KBM-7 (cell line): ENCODE measurements around the gene UBE2H.
"Not testable (repeated sequence)": the region's sequence is repeated elsewhere in the genome, so short reads cannot be mapped to it uniquely, and the experiment has no call there.

Experiments
- DNase-seq: peaks from one replicate; pipeline ENCODE4 v3.0.0-alpha.2; 2015
- in situ Hi-C: fragments of 300-500 bp; cut with MboI; formaldehyde crosslinking; loops from 2 replicates; pipeline ENCODE4 v1.14.3; 2020; ENCODE audit warnings: low sequenced_read_pairs, low pct_unique_long_range_greater_than_20kb, mixed read lengths

The UBE2H gene

DNA sequence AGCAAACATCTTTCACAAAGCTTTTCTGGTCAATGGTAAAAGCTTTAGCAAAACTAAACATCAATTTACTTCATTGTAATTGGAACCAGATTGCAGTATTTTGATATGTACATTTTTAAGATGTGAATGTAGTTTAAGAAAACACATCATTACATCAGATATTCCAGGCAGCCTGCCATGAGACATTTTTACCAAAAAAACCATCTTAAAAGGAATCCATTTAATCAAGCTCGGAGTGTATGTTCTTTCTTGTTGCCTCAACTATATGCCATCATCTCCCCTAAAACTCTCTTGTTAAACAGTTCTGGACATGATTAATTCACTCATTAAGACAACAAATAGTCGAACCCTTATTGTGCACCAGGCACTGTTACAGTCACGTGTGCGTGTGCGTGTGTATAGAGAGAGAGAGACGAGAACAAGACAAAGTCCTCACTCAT lies 97.5 kb downstream of the UBE2H start:
- no peak for DNase-seq
- in situ Hi-C loops = no loop called here

DNA sequence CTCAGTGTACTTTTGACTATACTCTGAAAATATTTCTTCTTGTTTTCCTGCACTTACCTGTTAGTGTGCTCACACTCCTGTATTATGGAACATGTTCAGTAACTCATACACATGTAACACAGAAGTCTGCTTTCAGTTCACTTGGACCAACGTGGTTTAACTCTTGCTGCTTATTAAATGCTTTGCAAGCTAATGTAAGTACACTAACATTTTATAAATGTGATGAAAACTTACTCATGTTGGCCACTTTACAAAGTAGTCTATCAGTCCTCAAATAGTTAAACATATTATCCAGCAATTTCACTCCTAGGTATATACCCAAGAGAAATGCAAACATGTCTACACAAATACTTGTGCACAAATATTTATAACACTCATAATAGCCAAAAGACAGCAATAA lies 98.4 kb downstream of the UBE2H start:
- in situ Hi-C loops = no loop called here
- DNase-seq = no peak

DNA sequence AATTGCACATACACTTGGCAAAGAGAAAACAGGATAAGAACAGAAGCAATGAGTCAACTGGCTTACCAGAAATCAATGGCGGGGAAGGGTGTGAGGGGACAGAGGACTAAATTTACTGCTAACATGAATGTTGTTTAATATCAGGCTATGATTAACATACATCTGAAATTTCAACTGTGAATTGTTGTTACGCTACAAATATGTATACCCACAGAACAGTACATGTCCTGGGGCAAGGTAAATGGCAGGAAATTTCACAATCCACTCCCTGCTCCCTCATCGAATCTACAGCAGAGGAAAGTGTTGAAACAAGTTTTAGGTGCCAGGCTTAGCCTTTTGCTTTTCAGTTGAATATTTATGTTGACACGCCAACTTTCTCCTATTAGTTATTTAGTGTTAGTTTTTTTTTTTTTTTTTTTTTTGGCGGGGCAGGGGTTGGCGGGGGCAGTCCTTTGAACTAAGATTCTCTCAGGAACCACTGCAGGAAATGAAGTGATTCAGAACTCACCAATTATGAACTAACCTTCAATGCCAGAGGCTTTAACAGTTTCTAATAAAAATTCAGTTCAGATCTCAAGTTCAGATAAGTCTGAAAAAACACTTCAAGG lies 99.0 kb downstream of the UBE2H start:
- in situ Hi-C loops = no loop called here
- DNase-seq = peak; percentile 41

DNA sequence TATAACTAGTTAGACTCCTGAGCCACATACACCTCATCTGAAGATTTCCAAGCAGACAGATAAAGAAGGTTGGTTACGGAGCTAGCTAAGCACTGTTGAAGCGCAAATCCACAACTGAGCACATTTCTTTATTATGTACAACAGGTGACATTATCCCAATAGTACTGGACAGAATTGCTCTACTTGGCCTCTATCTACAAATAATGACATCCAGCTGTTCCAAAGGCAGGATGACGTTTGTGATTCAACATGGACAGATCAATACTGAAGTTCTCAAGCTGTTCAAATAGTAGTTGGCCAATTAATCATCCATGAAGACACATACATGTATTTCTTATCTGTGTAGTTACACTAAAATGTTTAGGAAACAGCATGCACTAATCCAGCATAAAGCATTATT lies 101.0 kb downstream of the UBE2H start:
- no peak for DNase-seq
- in situ Hi-C loops = no loop called here

DNA sequence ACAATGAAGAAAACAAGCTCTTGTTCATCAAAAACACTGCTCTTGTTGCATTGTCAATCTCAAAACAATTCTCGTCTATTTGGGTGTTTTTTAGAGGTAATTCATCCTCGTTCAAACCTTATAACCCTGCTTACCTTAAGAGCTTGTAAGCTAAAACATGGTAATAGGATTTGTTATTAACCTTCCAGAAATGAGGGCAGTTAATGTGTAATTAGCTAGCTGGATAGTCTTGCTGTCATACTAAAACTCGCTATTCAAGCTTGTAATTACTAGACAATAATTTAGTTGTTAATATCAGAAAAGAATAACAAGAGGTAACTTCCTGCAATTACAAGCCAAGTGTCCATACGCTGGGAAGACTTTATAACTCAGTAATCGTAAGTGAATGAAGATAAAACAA lies 101.6 kb downstream of the UBE2H start:
- DNase-seq = no peak
- in situ Hi-C loops = no loop called here

DNA sequence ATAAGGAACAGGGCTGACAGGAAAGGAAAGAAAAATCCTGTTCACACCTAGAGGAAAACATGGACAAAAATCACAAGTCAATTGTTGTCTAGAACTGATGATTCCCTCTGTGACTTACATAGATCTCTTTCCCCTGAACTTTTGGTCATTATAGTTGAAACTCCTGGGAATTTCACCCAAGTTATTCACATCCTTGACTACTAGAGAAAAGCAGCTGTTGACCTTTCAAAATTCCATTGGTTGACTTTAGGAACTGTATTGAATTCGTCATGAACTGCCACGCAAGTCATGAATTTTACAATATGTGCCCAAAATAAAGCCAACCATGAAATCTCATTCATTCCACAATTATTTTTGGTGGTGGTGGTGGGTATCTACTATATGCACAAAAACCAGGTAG lies 104.3 kb downstream of the UBE2H start:
- in situ Hi-C loops = loop anchor here (25.0 kb wide), 1 partner anchor 164 kb away; no protein-coding TSS in a partner anchor
- no peak for DNase-seq

DNA sequence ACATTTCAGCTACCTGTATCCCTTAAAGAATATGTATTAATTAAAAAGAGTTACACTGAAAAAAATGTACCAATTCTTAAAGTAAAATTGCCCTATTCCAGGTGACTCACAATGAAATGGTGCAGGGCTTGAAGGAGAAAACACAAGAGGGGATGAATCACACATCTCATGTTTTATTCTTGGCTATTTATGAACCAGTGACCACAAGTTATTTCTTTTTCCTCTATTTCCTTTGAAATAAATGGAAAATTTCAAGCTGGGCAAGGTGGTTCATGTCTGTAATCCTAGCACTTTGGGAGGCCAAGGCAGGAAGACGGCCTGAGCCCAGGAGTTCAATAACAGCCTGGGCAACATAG lies 106.8 kb downstream of the UBE2H start:
- DNase-seq = no peak
- in situ Hi-C loops = loop anchor here (25.0 kb wide), 1 partner anchor 166 kb away; no protein-coding TSS in a partner anchor

DNA sequence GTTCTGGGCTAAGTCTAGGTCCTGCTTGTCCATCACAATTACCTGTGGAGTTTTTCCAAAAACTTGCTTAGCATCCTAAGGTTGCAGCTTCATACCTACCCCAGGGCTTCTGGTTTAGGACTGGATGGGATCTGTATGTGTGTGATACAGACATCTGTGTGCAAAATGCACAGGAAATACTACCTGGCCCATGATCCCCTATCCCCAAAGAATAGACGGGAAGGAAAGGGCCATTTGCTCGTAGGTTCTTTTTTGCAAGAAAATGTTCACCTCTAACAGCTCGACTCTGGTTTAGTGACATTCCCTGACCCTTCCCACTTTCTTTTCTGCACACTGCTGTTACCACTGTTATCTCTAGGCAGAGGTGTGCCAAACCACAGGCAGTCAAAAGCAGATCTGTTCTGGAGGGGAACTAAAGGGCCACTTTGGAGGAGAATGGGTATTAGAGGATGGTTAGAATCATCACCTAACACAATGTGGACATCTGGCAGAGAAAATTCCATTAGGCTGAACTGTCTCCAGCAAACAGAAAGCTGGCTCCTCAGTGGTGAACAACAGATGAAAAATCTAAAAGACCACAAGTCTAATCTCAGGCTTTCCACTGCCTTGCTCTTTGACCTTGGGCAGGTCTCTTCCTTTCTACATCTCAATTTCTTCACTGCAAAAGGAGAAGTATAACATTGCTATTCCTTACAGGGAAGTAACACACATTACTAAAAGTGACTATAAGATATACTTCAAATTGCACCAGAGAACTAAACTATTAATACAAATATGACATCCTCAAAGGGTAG lies 107.4 kb downstream of the UBE2H start:
- in situ Hi-C loops = loop anchor here (25.0 kb wide), 1 partner anchor 167 kb away; no protein-coding TSS in a partner anchor
- DNase-seq = peak; percentile 43

DNA sequence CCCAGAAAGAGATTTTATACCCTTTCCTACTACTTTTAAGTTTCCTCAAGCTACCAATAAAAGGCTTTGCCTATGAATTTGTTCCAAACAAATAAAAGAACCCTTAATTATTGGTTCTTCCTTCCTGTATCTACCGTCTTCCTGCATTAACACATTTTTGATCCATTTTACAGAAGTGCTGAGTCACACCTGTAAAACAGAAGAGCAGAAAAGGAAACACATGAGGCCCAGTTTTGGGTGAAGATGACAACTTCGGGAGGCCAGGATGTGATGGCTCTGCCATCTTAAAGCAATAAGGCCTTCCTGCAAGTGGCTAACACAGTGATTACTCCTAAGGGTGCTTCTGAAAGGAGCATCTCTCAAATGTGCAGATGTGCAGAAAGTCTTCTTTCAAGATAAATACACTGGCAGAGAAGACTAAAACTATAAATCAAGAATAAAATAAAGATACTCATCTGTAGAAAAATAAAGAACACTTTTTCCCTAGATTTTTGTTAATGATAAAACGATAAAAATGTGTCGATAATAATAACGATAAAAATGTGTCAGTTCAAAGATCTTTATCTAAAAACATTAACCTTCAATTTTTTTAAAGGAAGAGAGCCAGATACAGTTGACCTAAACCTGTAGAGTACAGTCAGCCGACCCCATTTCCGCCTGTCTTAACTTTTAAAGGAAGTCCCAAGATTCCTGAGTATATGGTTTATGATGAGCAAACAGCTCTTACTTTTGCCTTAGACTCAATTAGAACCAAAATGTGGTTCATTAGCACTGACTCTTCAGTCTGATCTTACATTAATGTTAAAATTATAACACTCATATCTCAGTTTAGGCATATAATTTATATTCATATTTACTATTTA lies 108.6 kb downstream of the UBE2H start:
- in situ Hi-C loops = loop anchor here (25.0 kb wide), 1 partner anchor 168 kb away; no protein-coding TSS in a partner anchor
- peak; percentile 61 for DNase-seq

DNA sequence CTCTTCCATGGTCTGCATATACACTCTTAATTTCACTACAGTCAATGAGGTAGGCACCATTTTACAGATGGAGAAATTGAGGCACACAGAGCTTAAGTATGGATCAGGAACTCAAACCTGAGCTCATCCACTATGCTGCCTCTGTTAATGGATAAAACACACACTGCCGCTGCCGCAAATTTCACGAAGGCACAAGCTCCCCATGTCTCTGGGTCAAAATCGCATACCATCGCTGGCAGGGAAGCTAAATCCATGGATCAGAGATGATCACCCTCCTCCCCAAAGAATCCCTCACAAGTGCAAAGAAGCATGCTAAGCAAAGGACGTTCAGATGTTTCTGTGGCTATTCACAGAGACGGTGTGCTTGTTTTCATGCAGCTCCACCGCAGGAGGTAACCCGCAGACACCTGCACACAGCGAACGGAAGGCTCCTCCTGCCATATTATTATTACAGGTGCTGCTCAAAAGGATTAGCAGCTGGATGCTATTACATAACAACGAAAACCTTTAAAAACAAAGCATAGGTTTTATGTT lies 109.3 kb downstream of the UBE2H start:
- in situ Hi-C loops = loop anchor here (25.0 kb wide), 1 partner anchor 169 kb away; no protein-coding TSS in a partner anchor
- no peak for DNase-seq

DNA sequence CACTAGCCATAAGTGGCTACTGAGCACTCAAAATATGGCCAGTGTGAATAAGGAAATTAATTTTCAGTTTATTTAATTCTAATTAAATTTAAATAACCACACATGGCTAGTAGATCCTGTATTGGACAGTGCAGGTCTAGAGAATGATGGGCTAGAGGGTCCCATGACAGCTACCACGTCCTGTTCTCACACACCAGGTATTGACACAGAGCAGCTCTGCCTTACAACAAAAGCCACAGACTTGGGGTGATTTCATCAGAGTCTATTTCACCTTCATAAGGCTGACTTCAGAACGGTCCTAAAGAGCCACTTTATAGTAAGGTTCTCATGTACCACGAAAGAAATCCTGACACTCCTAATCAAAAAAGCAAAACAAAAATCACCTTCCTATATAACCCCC lies 111.3 kb downstream of the UBE2H start:
- in situ Hi-C loops = loop anchor here (25.0 kb wide), 1 partner anchor 171 kb away; no protein-coding TSS in a partner anchor
- DNase-seq = no peak

DNA sequence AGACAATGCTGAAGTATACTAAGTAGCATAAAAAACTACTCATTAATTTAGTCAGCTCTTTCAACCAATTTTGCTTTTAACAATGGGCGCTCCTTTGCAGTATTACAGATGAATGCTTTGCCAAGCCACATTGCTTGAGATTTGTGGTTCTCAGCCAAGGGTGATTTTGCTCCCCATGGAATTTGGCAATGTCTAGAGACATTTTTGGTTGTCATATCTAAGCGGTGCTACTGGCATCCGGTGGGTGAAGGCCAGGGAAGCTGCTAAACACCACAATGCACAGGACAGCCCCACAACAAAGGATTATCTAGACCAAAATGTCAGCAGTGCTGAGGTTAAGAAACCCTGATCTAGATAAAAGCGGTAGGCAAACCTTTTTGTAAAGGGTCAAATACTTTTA lies 112.0 kb downstream of the UBE2H start:
- in situ Hi-C loops = loop anchor here (25.0 kb wide), 1 partner anchor 172 kb away; no protein-coding TSS in a partner anchor
- DNase-seq = no peak

DNA sequence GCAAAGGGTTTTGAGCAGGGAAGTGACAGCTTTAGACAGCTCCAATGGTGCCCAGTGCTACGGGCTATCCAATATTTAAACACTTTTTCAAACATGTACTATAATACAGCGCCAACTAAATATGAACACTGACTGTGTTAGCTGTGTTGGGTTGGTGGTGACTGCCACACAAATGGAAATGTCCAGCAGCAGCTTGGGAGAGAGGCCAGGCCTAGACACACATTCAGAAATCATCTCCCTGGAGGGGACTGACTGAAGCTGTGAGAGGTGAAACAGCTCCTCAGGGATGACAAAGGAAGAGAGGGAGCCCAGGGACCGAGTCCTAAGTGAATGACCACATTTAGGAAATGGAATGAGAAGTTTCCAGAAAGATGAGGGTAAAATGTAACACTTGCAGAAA lies 115.8 kb downstream of the UBE2H start:
- no peak for DNase-seq
- in situ Hi-C loops = loop anchor here (25.0 kb wide), 1 partner anchor 175 kb away; no protein-coding TSS in a partner anchor

DNA sequence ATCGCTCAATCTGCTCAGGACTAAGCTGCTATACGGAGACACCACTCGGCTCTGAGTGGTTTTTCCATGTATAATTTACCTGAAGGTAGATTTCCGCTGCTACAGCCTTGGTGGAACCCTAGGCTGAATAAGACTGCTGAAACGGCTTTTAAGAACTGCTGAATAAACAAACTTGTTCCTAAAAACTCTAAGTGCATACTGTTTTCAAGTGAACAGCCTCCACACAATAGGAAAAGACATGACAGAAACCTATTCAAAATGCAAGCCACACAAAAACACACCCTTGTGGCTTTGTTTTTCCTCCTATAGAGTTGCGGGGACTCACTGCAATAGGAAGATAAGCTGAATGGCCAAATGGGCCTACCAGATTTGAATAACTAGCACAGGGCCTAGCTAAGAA lies 117.2 kb downstream of the UBE2H start:
- DNase-seq = no peak
- in situ Hi-C loops = loop anchor here (25.0 kb wide), 1 partner anchor 177 kb away; no protein-coding TSS in a partner anchor

DNA sequence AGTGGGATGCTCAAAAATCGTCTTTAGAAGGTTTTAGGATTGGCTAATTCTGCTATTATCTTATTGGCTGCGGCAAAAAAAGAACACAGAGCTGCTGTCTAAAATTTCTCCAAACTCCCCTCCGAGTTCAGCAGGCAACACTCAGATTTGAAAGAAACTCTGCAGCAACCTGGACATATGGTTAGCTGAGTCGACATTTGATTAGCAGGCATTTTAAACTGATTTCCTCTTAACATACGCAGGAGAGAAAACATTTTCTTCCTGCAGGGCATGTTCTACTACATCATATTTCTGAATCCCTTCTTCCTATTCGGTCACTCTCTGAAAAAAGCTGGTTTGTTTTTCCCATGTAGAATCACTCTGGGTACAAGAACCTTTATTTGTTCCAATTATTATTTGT lies 119.4 kb downstream of the UBE2H start:
- DNase-seq = not testable (repeated sequence)
- in situ Hi-C loops = loop anchor here (25.0 kb wide), 1 partner anchor 179 kb away; no protein-coding TSS in a partner anchor

DNA sequence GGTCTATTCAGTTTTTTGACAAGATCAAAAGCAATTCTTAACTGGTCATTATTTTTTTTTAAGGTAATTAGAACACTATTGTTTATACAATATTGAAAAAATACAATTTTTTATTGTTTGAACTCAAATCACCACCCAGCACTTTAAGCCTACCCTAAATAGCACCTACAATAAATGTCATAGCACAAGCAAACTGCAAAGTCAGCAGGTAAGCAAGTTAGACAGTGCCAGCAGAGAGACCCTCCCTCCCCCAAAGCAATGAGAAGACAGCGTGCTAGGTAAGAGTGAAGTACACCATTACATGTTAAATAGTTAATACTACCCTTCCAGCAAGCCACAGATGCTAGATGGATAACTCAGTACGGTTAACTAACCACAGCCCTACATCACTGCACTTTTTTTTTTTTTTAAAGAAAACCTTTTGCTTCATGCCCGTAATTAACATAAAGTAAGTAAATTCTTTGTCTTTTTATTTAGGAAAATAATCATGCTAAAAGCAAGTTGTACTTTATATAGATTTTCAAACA lies 120.0 kb downstream of the UBE2H start:
- in situ Hi-C loops = loop anchor here (25.0 kb wide), 1 partner anchor 180 kb away; no protein-coding TSS in a partner anchor

DNA sequence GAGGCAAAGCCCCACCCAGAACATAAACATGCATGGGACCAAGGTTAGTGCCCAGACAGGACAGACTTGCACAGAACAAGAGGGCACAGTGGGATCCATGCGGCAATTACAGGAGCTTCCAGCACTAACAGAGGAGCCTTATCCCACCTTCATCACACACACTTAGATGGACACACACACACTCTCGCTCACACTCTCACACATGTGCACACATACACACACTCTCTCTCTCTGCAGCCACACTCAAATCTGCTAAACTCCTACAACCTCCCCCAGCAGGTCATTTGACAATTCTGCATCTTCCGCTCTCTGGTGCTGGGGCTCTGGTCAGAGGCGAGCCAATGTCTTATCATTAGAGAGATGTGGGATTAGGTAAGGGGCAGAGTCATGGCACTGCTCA lies 120.5 kb downstream of the UBE2H start:
- in situ Hi-C loops = loop anchor here (25.0 kb wide), 1 partner anchor 180 kb away; no protein-coding TSS in a partner anchor

More for the DNA sequence above, 120.0 kb downstream of the UBE2H start:
- no peak for DNase-seq

DNA sequence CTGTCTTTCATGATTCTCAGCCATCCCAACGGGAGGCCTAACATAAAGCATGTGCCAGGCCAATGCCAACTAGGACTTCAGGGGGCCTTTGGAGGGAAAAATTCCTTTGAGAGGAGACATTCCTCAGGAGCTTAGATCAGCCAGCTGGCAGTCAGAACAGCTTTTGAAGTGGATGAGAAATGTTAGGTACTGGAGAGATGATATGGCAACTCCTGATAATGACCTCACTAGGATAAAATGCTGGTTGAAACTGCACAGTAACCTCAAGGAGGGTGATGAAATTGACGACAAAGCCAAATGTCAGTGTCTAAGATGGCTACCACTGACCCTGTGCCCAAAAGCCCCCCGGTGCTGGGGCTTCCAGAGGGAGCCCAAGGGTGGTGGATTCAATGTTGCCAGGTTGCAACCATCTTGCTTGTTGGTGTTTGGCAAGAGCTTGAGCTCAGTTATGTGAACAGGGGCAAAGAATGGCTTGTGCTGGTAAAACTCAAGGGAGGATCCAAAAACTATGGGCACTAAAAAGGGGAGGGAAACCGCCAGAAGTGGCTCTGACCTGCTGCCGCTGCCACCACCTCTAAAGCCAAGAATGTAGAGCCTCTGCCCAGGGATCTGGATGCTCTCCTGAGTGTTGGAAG lies 121.2 kb downstream of the UBE2H start:
- no peak for DNase-seq
- in situ Hi-C loops = loop anchor here (25.0 kb wide), 1 partner anchor 181 kb away; no protein-coding TSS in a partner anchor

More for the DNA sequence above, 120.5 kb downstream of the UBE2H start:
- DNase-seq = no peak
